HepG2 (cell line): ENCODE data around the gene FRMD1. TPM values are rescaled to one million over a fixed set of nuclear protein-coding genes. Genes with fewer than 3 reads are reported as not detected.

Experiments used
- ATAC-seq: fragments of 200-7000 bp; cut with Tn5 transposase; 3 replicates; pipeline ENCODE4 v1.9.1; 2020; ENCODE audit warnings: mild to moderate bottlenecking, moderate library complexity
- BruUV-seq: library from RNA; stranded (reverse); fragments of 400-500 nt; replicated peaks from 2 replicates; lab custom pipeline; 2021; lab: Mats Ljungman, UMichigan
- CTCF ChIA-PET: fragments of 300-600 bp; formaldehyde crosslinking; extraction: SDS; loops from one replicate; lab custom pipeline; 2021; ENCODE audit warnings: low total read pairs, inconsistent platforms, low intra/inter-chr PET ratio; lab: Yijun Ruan, JAX
- POLR2A ChIA-PET: fragments of 350-600 bp; sonication (Branson Sonifier 250); formaldehyde crosslinking; loops from one replicate; lab custom pipeline; 2020; ENCODE audit warnings: antibody characterized with exemption, inconsistent platforms; lab: Yijun Ruan, JAX
- DNase-seq: peaks from one replicate; pipeline ENCODE4 v3.0.0-alpha.2; 2015; ENCODE audit warnings: low spot score
- FAIRE-seq: peaks from 3 replicates; lab custom pipeline; 2011; peaks lifted over from hg19 to GRCh38; lab: Jason Lieb, UNC
- H2AFZ ChIP-seq: one replicate; pipeline ENCODE4 v1.6.1; 2011; ENCODE audit warnings: low read length, inconsistent platforms
- H3K27ac ChIP-seq: fragments of 300-600 bp; 3 replicates; pipeline ENCODE4 v1.8.0; 2011; ENCODE audit warnings: mixed run types, mild to moderate bottlenecking, mixed read lengths, low read length, inconsistent platforms; ENCODE audit not compliant: insufficient read depth; ENCODE audit errors: extremely low read length
- H3K27me3 ChIP-seq, 2 experiments: fragments of 200-600 bp in 1 of 2; 2 replicates in 1 of 2; 3 replicates in 1 of 2; pipeline versions ENCODE4 v1.6.0 to v1.8.0; 2011; ENCODE audit warnings: low read length in 2 of 2, mild to moderate bottlenecking in 2 of 2, moderate library complexity in 2 of 2, inconsistent platforms in 1 of 2; ENCODE audit not compliant: insufficient read depth in 2 of 2, control insufficient read depth in 1 of 2
- H3K36me3 ChIP-seq, 2 experiments: fragments of 200-600 bp in 1 of 2; replicated peaks in 1 of 2; 2 replicates in 1 of 2; 3 replicates in 1 of 2; pipeline versions ENCODE4 v1.5.1 to v1.8.0; 2011; ENCODE audit warnings: low read length in 2 of 2, inconsistent platforms in 1 of 2; ENCODE audit not compliant: insufficient read depth in 2 of 2, control insufficient read depth in 1 of 2
- H3K4me1 ChIP-seq: 2 replicates; pipeline ENCODE4 v1.5.1; 2012; ENCODE audit warnings: low read length, inconsistent platforms; ENCODE audit not compliant: insufficient read depth
- H3K4me2 ChIP-seq: 2 replicates; pipeline ENCODE4 v1.6.0; 2011; ENCODE audit warnings: low read depth, low read length, inconsistent platforms
- H3K4me3 ChIP-seq, 3 experiments: fragments of 200-600 bp in 1 of 3; sonication (generic), shearing (Covaris generic) in 1 of 3; replicated peaks in 1 of 3; 2 replicates each; pipeline ENCODE4 v1.5.1; 2011 to 2016; ENCODE audit warnings: low read length in 3 of 3, inconsistent platforms in 2 of 3, low read depth in 2 of 3, mild to moderate bottlenecking in 2 of 3, control low read depth in 1 of 3, mixed read lengths in 1 of 3; ENCODE audit not compliant: insufficient read depth in 1 of 3
- H3K79me2 ChIP-seq: one replicate; pipeline ENCODE4 v1.6.1; 2011; ENCODE audit warnings: low read length, inconsistent platforms; ENCODE audit not compliant: insufficient read depth
- H3K9ac ChIP-seq: 2 replicates; pipeline ENCODE4 v1.6.0; 2011; ENCODE audit warnings: mild to moderate bottlenecking, low read depth, low read length, inconsistent platforms; ENCODE audit not compliant: insufficient read depth
- H3K9me3 ChIP-seq: 2 replicates; pipeline ENCODE4 v1.5.1; 2012; ENCODE audit warnings: mild to moderate bottlenecking, low read length
- H4K20me1 ChIP-seq: 2 replicates; pipeline ENCODE4 v1.6.0; 2011; ENCODE audit warnings: inconsistent platforms, mild to moderate bottlenecking, low read length, moderate library complexity; ENCODE audit not compliant: insufficient read depth
- AGO1 ChIP-seq: fragments of 200-400 bp; formaldehyde crosslinking; IDR thresholded peaks from 2 replicates; pipeline ENCODE4 v1.6.1; 2017; ENCODE audit warnings: mild to moderate bottlenecking, low read depth, low read length, moderate library complexity; ENCODE audit not compliant: poor library complexity, severe bottlenecking
- ATM ChIP-seq: fragments of 450-650 bp; IDR thresholded peaks from 2 replicates; pipeline ENCODE4 v1.7.1; 2017; ENCODE audit warnings: mild to moderate bottlenecking, borderline replicate concordance
- BATF2 ChIP-seq: sonication (generic); formaldehyde crosslinking; IDR thresholded peaks from 2 replicates; pipeline ENCODE4 v1.8.0; 2022; ENCODE audit warnings: mild to moderate bottlenecking, missing genetic modification reagents, moderate library complexity
- DNMT1 ChIP-seq: sonication (generic); formaldehyde crosslinking; IDR thresholded peaks from 2 replicates; pipeline ENCODE4 v1.5.1; 2020; ENCODE audit warnings: mild to moderate bottlenecking, missing genetic modification reagents
- HIC2 ChIP-seq: sonication (generic); formaldehyde crosslinking; IDR thresholded peaks from 2 replicates; pipeline ENCODE4 v1.9.0; 2022; ENCODE audit warnings: low read depth, missing genetic modification reagents
- HOXA3 ChIP-seq: sonication (generic); formaldehyde crosslinking; IDR thresholded peaks from 2 replicates; pipeline ENCODE4 v1.5.0; 2020; ENCODE audit warnings: missing genetic modification reagents
- IRF1 ChIP-seq: sonication (generic); formaldehyde crosslinking; IDR thresholded peaks from 2 replicates; pipeline ENCODE4 v1.4.0; 2020; ENCODE audit warnings: low read depth, mild to moderate bottlenecking, missing genetic modification reagents
- ISL2 ChIP-seq: sonication (generic); formaldehyde crosslinking; IDR thresholded peaks from 2 replicates; pipeline ENCODE4 v1.5.0; 2020; ENCODE audit warnings: missing genetic modification reagents
- NCOA2 ChIP-seq: sonication (generic); formaldehyde crosslinking; IDR thresholded peaks from 2 replicates; pipeline ENCODE4 v1.8.0; 2022; ENCODE audit warnings: inconsistent platforms
- NFYC ChIP-seq: IDR thresholded peaks from 2 replicates; pipeline ENCODE4 v1.6.1; 2016; ENCODE audit warnings: missing genetic modification reagents, missing compliant biosample characterization
- ONECUT2 ChIP-seq: sonication (generic); formaldehyde crosslinking; IDR thresholded peaks from 2 replicates; pipeline ENCODE4 v1.4.0; 2020; ENCODE audit warnings: missing genetic modification reagents
- PLRG1 ChIP-seq: fragments of 450-650 bp; conservative IDR thresholded peaks from 2 replicates; pipeline ENCODE4 v1.6.1; 2016
- SETDB1 ChIP-seq: sonication (generic); formaldehyde crosslinking; IDR thresholded peaks from 2 replicates; pipeline ENCODE4 v1.5.1; 2020; ENCODE audit warnings: missing genetic modification reagents, mild to moderate bottlenecking, borderline replicate concordance
- SP1 ChIP-seq, 2 experiments: fragments of 450-650 bp in 1 of 2; sonication (generic) in 1 of 2; formaldehyde crosslinking in 1 of 2; IDR thresholded peaks; 2 replicates each; pipeline versions ENCODE4 v1.4.0 to v1.6.1; 2016 to 2020; ENCODE audit warnings: missing genetic modification reagents in 1 of 2
- TSC22D2 ChIP-seq: sonication (generic); formaldehyde crosslinking; IDR thresholded peaks from 2 replicates; pipeline ENCODE4 v1.5.1; 2020; ENCODE audit warnings: missing genetic modification reagents, mild to moderate bottlenecking, borderline replicate concordance
- ZFP36L1 ChIP-seq: sonication (generic); formaldehyde crosslinking; IDR thresholded peaks from 2 replicates; pipeline ENCODE4 v1.8.0; 2022; ENCODE audit warnings: mild to moderate bottlenecking, missing genetic modification reagents, moderate library complexity
- ZNF20 ChIP-seq: sonication (generic); formaldehyde crosslinking; IDR thresholded peaks from 2 replicates; pipeline ENCODE4 v1.4.0; 2020; ENCODE audit warnings: mild to moderate bottlenecking, moderate library complexity, missing genetic modification reagents
- ZNF333 ChIP-seq: sonication (generic); formaldehyde crosslinking; IDR thresholded peaks from 2 replicates; pipeline ENCODE4 v1.4.0; 2020; ENCODE audit warnings: mild to moderate bottlenecking, missing genetic modification reagents, borderline replicate concordance
- ZNF562 ChIP-seq: sonication (generic); formaldehyde crosslinking; IDR thresholded peaks from 2 replicates; pipeline ENCODE4 v1.8.0; 2022; ENCODE audit warnings: missing genetic modification reagents, borderline replicate concordance
- ZNF766 ChIP-seq: sonication (generic); formaldehyde crosslinking; IDR thresholded peaks from 2 replicates; pipeline ENCODE4 v1.5.0; 2020; ENCODE audit warnings: missing genetic modification reagents, borderline replicate concordance
- ZNF83 ChIP-seq: sonication (generic); formaldehyde crosslinking; IDR thresholded peaks from 2 replicates; pipeline ENCODE4 v1.4.0; 2020; ENCODE audit warnings: missing genetic modification reagents, mild to moderate bottlenecking, borderline replicate concordance
- in situ Hi-C: cut with HindIII; loops from 2 replicates; pipeline ENCODE4 v1.10.0; 2017; ENCODE audit warnings: low pct_unique_long_range_greater_than_20kb; ENCODE audit not compliant: extremely low pct_ligation_motif_present
- intact Hi-C: fragments of 100-400 bp; cut with micrococcal nuclease; formaldehyde crosslinking; loops from one replicate; pipeline ENCODE4 v1.10.0; 2022; ENCODE audit not compliant: unreplicated experiment
- polyA plus RNA-seq, 8 experiments: library from polyadenylated mRNA; depleted of rRNA in 3 of 8; stranded (reverse) in 7 of 8; unstranded in 1 of 8; fragments of >200 nt; fragmentation: Illumina TruSeq in 4 of 8; extraction: Trizol in 4 of 8; gene quantifications; 2 replicates each; pipeline versions ENCODE4 v1.2.1 to v1.2.3, GENCODE V29; 2011 to 2016; ENCODE audit warnings: low read depth in 4 of 8, missing spikeins in 1 of 8, mixed read lengths in 1 of 8; ENCODE audit not compliant: insufficient read depth in 1 of 8
- total RNA-seq, 5 experiments: library from RNA; depleted of rRNA; stranded (reverse); fragments of >200 nt; fragmentation: Illumina TruSeq; extraction: Trizol; gene quantifications; 2 replicates each; pipeline ENCODE4 v1.2.3, GENCODE V29; 2016; ENCODE audit warnings: low read depth in 1 of 5

FRMD1 gene
- total and polyA plus RNA-seq, 2 of the 13 experiments (the other 11 are each of a cell fraction or from before 2014, with no cell fraction given): 0.01 TPM; not detected in 1

DNA sequence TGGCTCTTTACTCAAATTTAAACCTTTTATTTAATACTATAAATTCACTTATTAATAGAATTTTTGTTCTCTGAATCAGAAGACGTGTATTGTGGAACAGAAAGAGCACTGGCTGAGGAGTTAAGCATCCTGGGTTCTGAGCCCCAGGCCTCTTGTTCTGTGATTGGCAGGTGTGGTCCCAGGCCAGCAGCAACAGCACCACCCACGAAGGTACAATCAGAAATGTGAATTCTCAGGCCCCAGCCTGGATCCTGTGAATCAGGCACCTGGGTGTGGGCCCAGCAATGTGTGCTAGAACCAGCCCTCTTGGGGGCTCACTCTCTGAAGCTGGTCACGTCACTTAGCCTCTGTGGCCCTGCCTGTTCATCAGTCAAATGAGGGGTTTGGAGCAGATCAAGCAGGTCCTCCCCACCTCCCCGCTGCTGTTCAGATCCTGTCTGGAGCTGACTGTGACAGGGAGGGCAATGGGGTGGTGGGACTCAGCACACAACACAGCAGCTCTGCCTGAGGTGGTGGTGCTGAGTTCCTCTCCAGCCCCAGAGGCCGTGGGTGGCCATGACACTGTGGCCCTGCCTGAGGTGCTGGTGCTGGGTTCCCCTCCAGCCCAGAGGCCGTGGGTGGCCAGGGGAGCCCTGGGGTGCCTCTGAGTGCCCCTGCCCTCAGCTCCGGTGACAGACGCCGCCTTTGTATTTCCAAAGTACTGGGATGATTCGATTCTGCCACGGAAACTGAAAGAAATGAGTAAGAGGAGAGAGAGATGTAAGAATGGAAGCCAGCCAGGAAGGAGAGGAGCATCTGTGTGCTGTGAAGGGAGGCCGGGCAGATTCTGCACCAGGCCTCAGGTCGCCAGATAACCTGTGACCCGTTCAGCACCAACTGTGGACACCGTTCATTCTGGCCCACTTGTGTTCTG is 41.6 kb upstream of the FRMD1 start (continued):
- TF ChIP-seq ONECUT2 (CRISPR knock-in tag): no peak
- TF ChIP-seq SETDB1 (CRISPR knock-in tag): no peak
- TF ChIP-seq IRF1 (CRISPR knock-in tag): no peak
- TF ChIP-seq DNMT1: no peak
- TF ChIP-seq NCOA2: no peak
- no peak for TF ChIP-seq AGO1
- TF ChIP-seq NFYC (CRISPR knock-in tag): no peak
- TF ChIP-seq ZFP36L1 (CRISPR knock-in tag): no peak
- no peak for TF ChIP-seq ZNF83 (CRISPR knock-in tag)
- TF ChIP-seq ISL2 (CRISPR knock-in tag): no peak

DNA sequence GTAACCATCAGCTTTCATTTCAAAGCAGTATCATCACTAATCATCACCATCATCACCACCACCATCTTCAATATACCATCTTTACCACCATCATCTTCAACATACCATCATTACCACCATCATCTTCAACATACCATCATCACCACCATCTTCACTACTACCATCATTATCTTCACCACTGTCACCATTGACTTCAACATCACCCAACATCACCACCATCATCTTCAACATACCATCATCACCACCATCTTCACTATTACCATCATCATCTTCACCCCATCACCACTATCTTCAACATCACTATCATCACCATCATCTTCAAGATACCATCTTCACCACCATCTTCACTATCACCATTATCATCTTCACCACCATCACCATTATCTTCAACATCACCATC is 40.5 kb upstream of the FRMD1 start:
- no peaks in the 10 kb centered on the region for H3K79me2 ChIP-seq
- CTCF ChIA-PET: no interaction called here
- DNase-seq: no peak
- POLR2A ChIA-PET: no interaction called here
- H3K9me3 ChIP-seq: peaks cover 7% of the 10 kb centered on the region
- H3K4me1 ChIP-seq: peaks cover 14% of the 10 kb centered on the region
- H3K27me3 ChIP-seq: peaks cover 2 to 8% of the 10 kb centered on the region in 2 experiments; a peak in 3 of 5 replicates
- intact Hi-C loops: loop anchor here (5.0 kb wide), 1 partner anchor 212 kb away; no protein-coding TSS in a partner anchor
- ATAC-seq: no peak
- BruUV-seq: no TSS peak
- no peak overlapping the region for H3K4me3 ChIP-seq
- H3K36me3 ChIP-seq: no peaks in the 10 kb centered on the region
- in situ Hi-C loops: no loop called here
- H2AFZ ChIP-seq: no peak overlapping the region
- H4K20me1 ChIP-seq: no peaks in the 10 kb centered on the region
- H3K4me2 ChIP-seq: no peak overlapping the region
- no peak for FAIRE-seq
- H3K9ac ChIP-seq: no peak overlapping the region
- H3K27ac ChIP-seq: no peak overlapping the region
- no peak for TF ChIP-seq HIC2 (CRISPR knock-in tag)
- TF ChIP-seq HOXA3 (CRISPR knock-in tag): no peak
- TF ChIP-seq ZNF333 (CRISPR knock-in tag): no peak
- TF ChIP-seq ATM: 0 out of 2 replicates have a peak, but pooled peaks have one; percentile 31
- no peak for TF ChIP-seq TSC22D2 (CRISPR knock-in tag)
- peak; percentile 37; the same call in 1 of the 2 replicates for TF ChIP-seq SP1 (IDR thresholded peaks at IDR 0.05)
- TF ChIP-seq SP1 (CRISPR knock-in tag; IDR thresholded peaks at IDR 0.05): no peak
- no peak for TF ChIP-seq ZNF20 (CRISPR knock-in tag)
- TF ChIP-seq ZNF766 (CRISPR knock-in tag): no peak
- peak; percentile 76; the same call in 1 of the 2 replicates for TF ChIP-seq PLRG1
- no peak for TF ChIP-seq BATF2 (CRISPR knock-in tag)
- TF ChIP-seq ZNF562 (CRISPR knock-in tag): no peak
